Measurements from ENCODE around the gene IL17B.

IL17B gene

DNA sequence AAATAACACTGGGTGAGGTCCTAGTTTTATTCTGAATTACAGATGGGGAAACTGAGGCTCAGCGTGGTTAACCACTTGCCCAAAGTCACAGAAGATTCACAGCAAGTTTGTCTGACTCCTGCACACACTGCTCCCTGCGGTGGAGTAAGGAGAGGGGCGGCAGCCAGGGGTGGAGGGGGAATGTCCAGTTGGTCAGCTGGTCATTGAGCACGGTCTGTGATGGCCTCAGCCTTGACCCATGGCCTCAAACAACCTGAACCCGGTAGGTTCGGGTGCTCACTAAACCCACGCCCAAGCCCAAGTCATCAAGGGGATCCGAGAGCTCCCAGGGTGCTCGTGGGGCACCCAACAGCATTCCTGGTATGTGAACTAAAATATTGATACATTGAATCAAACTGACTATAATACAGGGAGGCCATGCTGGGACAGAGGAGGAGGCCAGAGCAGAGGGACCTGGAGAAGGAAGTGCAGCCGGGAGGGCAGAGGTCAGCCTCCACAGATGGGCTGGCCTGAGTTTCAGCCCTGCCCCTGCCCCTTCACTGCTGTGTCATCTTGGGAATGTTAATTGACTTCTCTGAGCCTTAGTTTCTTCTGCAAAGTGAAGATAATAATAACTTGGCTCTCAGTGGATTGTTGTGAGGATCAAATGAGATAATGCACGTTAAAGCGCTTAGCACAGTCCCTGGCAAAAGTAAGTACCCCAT lies 3.6 kb upstream of the IL17B start:
- no peak for DNase-seq (ENCODE audit: low spot score)
- in situ Hi-C loops (cut with MboI; ENCODE audit: low sequenced_read_pairs, unreplicated experiment) = no loop called here
- TF ChIP-seq, protein P1, sequence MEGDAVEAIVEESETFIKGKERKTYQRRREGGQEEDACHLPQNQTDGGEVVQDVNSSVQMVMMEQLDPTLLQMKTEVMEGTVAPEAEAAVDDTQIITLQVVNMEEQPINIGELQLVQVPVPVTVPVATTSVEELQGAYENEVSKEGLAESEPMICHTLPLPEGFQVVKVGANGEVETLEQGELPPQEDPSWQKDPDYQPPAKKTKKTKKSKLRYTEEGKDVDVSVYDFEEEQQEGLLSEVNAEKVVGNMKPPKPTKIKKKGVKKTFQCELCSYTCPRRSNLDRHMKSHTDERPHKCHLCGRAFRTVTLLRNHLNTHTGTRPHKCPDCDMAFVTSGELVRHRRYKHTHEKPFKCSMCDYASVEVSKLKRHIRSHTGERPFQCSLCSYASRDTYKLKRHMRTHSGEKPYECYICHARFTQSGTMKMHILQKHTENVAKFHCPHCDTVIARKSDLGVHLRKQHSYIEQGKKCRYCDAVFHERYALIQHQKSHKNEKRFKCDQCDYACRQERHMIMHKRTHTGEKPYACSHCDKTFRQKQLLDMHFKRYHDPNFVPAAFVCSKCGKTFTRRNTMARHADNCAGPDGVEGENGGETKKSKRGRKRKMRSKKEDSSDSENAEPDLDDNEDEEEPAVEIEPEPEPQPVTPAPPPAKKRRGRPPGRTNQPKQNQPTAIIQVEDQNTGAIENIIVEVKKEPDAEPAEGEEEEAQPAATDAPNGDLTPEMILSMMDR (IDR thresholded peaks at IDR 0.05; ENCODE audit: borderline replicate concordance, control extremely low read depth, extremely low read depth, insufficient read depth, missing control alignments) = no peak

- TF ChIP-seq, protein P1 (IDR thresholded peaks at IDR 0.05; ENCODE audit: borderline replicate concordance, control extremely low read depth, extremely low read depth, insufficient read depth, missing control alignments) = peak; percentile 96
- DNase-seq (ENCODE audit: low spot score) = peak; percentile 91
- in situ Hi-C loops (cut with MboI; ENCODE audit: low sequenced_read_pairs, unreplicated experiment) = no loop called here
These were observed 2.9 kb upstream of the IL17B start for GRCh38 chr5:149381986-149382338.

DNA sequence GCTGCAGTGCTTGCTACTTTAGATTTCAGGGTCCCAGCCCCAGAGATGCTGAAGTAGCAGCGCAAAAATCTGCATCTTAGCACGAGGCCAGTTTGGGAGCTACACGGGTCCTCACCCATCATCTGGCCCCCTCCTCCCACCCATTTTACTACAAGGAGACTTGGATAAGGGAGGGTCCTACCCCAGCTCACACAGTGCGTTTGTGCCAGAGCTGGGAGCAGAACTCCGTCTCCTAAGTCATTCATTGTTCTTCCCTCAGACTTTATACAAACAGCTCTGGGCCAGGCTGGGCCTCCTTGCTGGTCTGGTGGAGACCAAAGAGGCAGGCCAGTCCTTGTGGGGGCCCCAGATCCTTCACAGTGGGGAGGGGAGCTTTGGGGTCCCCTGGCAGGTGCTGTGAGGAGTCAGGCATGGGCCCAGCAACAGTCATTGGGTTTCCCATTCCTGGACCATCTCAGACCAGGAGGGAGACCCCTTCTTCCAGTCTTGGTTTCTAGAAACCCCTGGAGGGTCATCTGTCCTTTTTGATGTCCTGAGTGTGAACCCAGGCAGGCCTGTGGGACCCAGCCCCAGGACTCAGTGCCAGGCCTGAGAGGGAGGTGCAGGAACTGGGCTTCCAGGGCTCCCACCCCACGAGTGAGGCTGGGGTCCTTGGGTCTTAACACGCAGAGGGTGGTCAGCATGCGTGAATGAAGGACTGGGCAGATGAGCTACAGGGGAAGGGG lies 2.3 kb upstream of the IL17B start:
- in situ Hi-C loops (cut with MboI; ENCODE audit: low sequenced_read_pairs, unreplicated experiment) = no loop called here
- TF ChIP-seq, protein P1 (IDR thresholded peaks at IDR 0.05; ENCODE audit: borderline replicate concordance, control extremely low read depth, extremely low read depth, insufficient read depth, missing control alignments) = no peak
- DNase-seq (ENCODE audit: low spot score) = no peak

GRCh38 chr5:149380466-149381121 lies 1.5 kb upstream of the IL17B start:
- in situ Hi-C loops (cut with MboI; ENCODE audit: low sequenced_read_pairs, unreplicated experiment) = no loop called here

GRCh38 chr5:149379818-149380374 lies 804 bp upstream of the IL17B start:
- TF ChIP-seq, protein P1 (IDR thresholded peaks at IDR 0.05; ENCODE audit: borderline replicate concordance, control extremely low read depth, extremely low read depth, insufficient read depth, missing control alignments) = no peak
- in situ Hi-C loops (cut with MboI; ENCODE audit: low sequenced_read_pairs, unreplicated experiment) = loop anchor here (10.0 kb wide), 1 partner anchor 185 kb away; no protein-coding TSS in a partner anchor
- DNase-seq (ENCODE audit: low spot score) = no peak

More at GRCh38 chr5:149380466-149381121, 1.5 kb upstream of the IL17B start:
- TF ChIP-seq, protein P1 (IDR thresholded peaks at IDR 0.05; ENCODE audit: borderline replicate concordance, control extremely low read depth, extremely low read depth, insufficient read depth, missing control alignments) = no peak
- no peak for DNase-seq (ENCODE audit: low spot score)

GRCh38 chr5:149378241-149378820 lies 761 bp downstream of the IL17B start:
- no peak for DNase-seq (ENCODE audit: low spot score)
- TF ChIP-seq, protein P1 (IDR thresholded peaks at IDR 0.05; ENCODE audit: borderline replicate concordance, control extremely low read depth, extremely low read depth, insufficient read depth, missing control alignments) = no peak
- in situ Hi-C loops (cut with MboI; ENCODE audit: low sequenced_read_pairs, unreplicated experiment) = loop anchor here (10.0 kb wide), 1 partner anchor 186 kb away; no protein-coding TSS in a partner anchor

Measured in GM13976 (cell line).